ENCODE results near the gene FKBP7. TPM values are rescaled to one million over a fixed set of nuclear protein-coding genes. Genes with fewer than 3 reads are reported as not detected.

Gene FKBP7
- total and polyA plus RNA-seq, 2 donors (not counting 1 experiment from before 2014, with no cell fraction given): 54.3 to 57.7 TPM

GRCh38 chr2:178478130-178478438 is 316 bp downstream of the FKBP7 start:
- TF ChIP-seq EZH2 (IDR thresholded peaks at IDR 0.05; ENCODE audit: low read length, missing control alignments): no peak
- TF ChIP-seq, protein P1, sequence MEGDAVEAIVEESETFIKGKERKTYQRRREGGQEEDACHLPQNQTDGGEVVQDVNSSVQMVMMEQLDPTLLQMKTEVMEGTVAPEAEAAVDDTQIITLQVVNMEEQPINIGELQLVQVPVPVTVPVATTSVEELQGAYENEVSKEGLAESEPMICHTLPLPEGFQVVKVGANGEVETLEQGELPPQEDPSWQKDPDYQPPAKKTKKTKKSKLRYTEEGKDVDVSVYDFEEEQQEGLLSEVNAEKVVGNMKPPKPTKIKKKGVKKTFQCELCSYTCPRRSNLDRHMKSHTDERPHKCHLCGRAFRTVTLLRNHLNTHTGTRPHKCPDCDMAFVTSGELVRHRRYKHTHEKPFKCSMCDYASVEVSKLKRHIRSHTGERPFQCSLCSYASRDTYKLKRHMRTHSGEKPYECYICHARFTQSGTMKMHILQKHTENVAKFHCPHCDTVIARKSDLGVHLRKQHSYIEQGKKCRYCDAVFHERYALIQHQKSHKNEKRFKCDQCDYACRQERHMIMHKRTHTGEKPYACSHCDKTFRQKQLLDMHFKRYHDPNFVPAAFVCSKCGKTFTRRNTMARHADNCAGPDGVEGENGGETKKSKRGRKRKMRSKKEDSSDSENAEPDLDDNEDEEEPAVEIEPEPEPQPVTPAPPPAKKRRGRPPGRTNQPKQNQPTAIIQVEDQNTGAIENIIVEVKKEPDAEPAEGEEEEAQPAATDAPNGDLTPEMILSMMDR (conservative IDR thresholded peaks at IDR 0.05 in 1 of 2, IDR thresholded peaks at IDR 0.05 in 1 of 2; ENCODE audit: low read depth in 1 of 2, low read length in 2 of 2): no peak
- Histone ChIP-seq H3K4me1 (ENCODE audit: control insufficient read depth, extremely low read depth, insufficient read depth, low read length) (peaks cover 2% of the 10 kb centered on the region), H3K27ac (ENCODE audit: insufficient read depth, low read length) (peak overlapping the region; percentile 94), H3K36me3 (ENCODE audit: control insufficient read depth, insufficient read depth, low read length) (no peaks in the 10 kb centered on the region), H3K9me3 (ENCODE audit: control insufficient read depth, insufficient read depth, low read depth, low read length) (no peaks in the 10 kb centered on the region), H3K4me2 (ENCODE audit: extremely low read depth, insufficient read depth, low read length) (peak overlapping the region; percentile 98), H2AFZ (ENCODE audit: low read length) (peak overlapping the region; percentile 91), H4K20me1 (ENCODE audit: control insufficient read depth, extremely low read depth, insufficient read depth, low read length) (no peaks in the 10 kb centered on the region), H3K27me3 (ENCODE audit: control insufficient read depth, insufficient read depth, low read length) (no peaks in the 10 kb centered on the region), H3K4me3 (replicated peaks in 1 of 4; ENCODE audit: control extremely low read depth in 1 of 4, insufficient read depth in 1 of 4, low read depth in 3 of 4, low read length in 4 of 4) (peak overlapping the region; percentile 79 to 99 (median 94)), H3K9ac (ENCODE audit: insufficient read depth, low read length) (peak overlapping the region; percentile 79), H3K79me2 (ENCODE audit: control insufficient read depth, insufficient read depth, low read length) (peaks cover 27% of the 10 kb centered on the region)
- DNase-seq (ENCODE audit: low read depth in 2 of 2): peak in 1 of 2 donors; percentile 38

DNA sequence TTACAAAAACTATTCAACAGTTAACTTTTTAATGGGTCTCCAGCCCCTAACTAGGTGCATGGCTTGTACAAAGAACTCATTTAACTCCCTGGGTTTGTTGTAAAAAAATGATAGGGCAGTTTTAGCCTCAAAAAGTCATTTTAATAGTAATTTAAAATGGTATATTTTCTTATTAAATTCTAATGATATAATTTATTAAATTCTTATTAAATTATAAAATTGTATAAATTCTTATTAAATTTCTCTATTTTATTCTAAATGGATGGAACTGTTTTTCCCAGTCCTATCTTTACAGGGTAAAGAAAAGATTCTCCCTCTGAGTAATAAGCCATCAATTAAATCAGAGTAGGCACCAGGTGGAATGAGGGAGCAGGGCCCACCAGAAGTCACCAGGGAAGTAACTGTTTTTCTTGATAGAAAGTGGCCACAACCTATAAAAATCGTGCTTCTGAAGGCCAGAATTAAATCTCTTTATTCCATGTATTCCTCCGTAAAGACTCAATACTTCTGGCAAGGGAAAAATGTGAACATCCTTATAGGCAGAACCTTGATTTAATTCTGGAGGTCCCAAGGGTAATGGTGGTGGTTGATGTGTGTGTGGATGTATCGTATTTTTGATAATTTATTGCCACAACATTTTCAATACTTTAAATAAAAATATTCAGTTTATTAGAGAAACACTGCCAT is 814 bp downstream of the FKBP7 start:
- H2AFZ ChIP-seq (ENCODE audit: low read length): no peak overlapping the region
- H3K27me3 ChIP-seq (ENCODE audit: control insufficient read depth, insufficient read depth, low read length): no peaks in the 10 kb centered on the region
- peaks cover 2% of the 10 kb centered on the region for H3K4me1 ChIP-seq (ENCODE audit: control insufficient read depth, extremely low read depth, insufficient read depth, low read length)
- peak overlapping the region; percentile 98 for H3K4me2 ChIP-seq (ENCODE audit: extremely low read depth, insufficient read depth, low read length)
- H3K36me3 ChIP-seq (ENCODE audit: control insufficient read depth, insufficient read depth, low read length): no peaks in the 10 kb centered on the region
- no peaks in the 10 kb centered on the region for H4K20me1 ChIP-seq (ENCODE audit: control insufficient read depth, extremely low read depth, insufficient read depth, low read length)
- peak overlapping the region; percentile 79 for H3K9ac ChIP-seq (ENCODE audit: insufficient read depth, low read length)
- no peaks in the 10 kb centered on the region for H3K9me3 ChIP-seq (ENCODE audit: control insufficient read depth, insufficient read depth, low read depth, low read length)
- H3K27ac ChIP-seq (ENCODE audit: insufficient read depth, low read length): peak overlapping the region; percentile 94
- peak overlapping the region; percentile 79 to 99 (median 94) for H3K4me3 ChIP-seq (replicated peaks in 1 of 4; ENCODE audit: control extremely low read depth in 1 of 4, insufficient read depth in 1 of 4, low read depth in 3 of 4, low read length in 4 of 4)
- TF ChIP-seq EZH2 (IDR thresholded peaks at IDR 0.05; ENCODE audit: low read length, missing control alignments): no peak
- TF ChIP-seq, protein P1 (conservative IDR thresholded peaks at IDR 0.05 in 1 of 2, IDR thresholded peaks at IDR 0.05 in 1 of 2; ENCODE audit: low read depth in 1 of 2, low read length in 2 of 2): no peak
- DNase-seq (ENCODE audit: low read depth in 2 of 2): no peak
- H3K79me2 ChIP-seq (ENCODE audit: control insufficient read depth, insufficient read depth, low read length): peaks cover 23% of the 10 kb centered on the region

DNA sequence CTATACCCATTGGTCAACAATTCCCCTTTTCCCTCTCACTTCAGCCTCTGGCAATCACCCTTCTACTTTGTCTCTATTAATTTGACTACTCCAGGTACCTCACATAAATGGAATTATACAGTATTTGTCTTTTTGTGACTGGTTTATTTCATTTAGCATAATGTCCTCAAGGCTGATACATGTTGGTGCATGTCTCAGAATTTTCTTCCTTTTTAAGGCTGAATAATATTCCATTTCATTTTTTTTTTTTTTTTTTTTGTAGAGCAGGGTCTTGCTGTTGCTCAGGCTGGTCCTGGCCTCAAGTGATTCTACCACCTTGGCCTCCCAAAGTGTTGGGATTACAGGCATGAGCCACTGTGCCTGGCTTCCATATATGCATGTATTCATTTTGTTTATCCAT is 1.9 kb downstream of the FKBP7 start:
- Histone ChIP-seq H3K4me2 (ENCODE audit: extremely low read depth, insufficient read depth, low read length) (no peak overlapping the region), H3K9me3 (ENCODE audit: control insufficient read depth, insufficient read depth, low read depth, low read length) (no peaks in the 10 kb centered on the region), H3K27me3 (ENCODE audit: control insufficient read depth, insufficient read depth, low read length) (no peaks in the 10 kb centered on the region), H3K4me3 (replicated peaks in 1 of 4; ENCODE audit: control extremely low read depth in 1 of 4, insufficient read depth in 1 of 4, low read depth in 3 of 4, low read length in 4 of 4) (peak overlapping the region in 1 of 4 experiments; percentile 99), H3K36me3 (ENCODE audit: control insufficient read depth, insufficient read depth, low read length) (no peaks in the 10 kb centered on the region), H2AFZ (ENCODE audit: low read length) (no peak overlapping the region), H3K79me2 (ENCODE audit: control insufficient read depth, insufficient read depth, low read length) (peaks cover 13% of the 10 kb centered on the region), H3K4me1 (ENCODE audit: control insufficient read depth, extremely low read depth, insufficient read depth, low read length) (peaks cover 2% of the 10 kb centered on the region), H3K9ac (ENCODE audit: insufficient read depth, low read length) (no peak overlapping the region), H3K27ac (ENCODE audit: insufficient read depth, low read length) (no peak overlapping the region), H4K20me1 (ENCODE audit: control insufficient read depth, extremely low read depth, insufficient read depth, low read length) (no peaks in the 10 kb centered on the region)
- DNase-seq (ENCODE audit: low read depth in 2 of 2): no peak
- TF ChIP-seq, protein P1 (conservative IDR thresholded peaks at IDR 0.05 in 1 of 2, IDR thresholded peaks at IDR 0.05 in 1 of 2; ENCODE audit: low read depth in 1 of 2, low read length in 2 of 2): no peak
- TF ChIP-seq EZH2 (IDR thresholded peaks at IDR 0.05; ENCODE audit: low read length, missing control alignments): no peak

All from fibroblast of lung (primary cell).